Omental fat pad (tissue), 4 donors: Measurements from ENCODE around the gene TKTL1. TPM values are rescaled to one million over a fixed set of nuclear protein-coding genes. Genes with fewer than 3 reads are reported as not detected.

ENCODE experiments used
- ATAC-seq: fragments of 150-250 bp; one replicate; pipeline ENCODE4 v1.9.1; 2016; ENCODE audit warnings: mild to moderate bottlenecking, moderate library complexity; ENCODE audit not compliant: low FRiP score
- DNase-seq: peaks from one replicate; pipeline ENCODE4 v3.0.0-alpha.2; 2019; ENCODE audit warnings: low spot score
- CTCF ChIP-seq, 3 donors: fragments of 450-650 bp; IDR thresholded peaks; one replicate each; pipeline ENCODE4 v1.5.1; 2016 to 2017; ENCODE audit warnings: antibody characterized with exemption in 3 of 3, mild to moderate bottlenecking in 3 of 3, moderate library complexity in 2 of 3
- total RNA-seq, 4 donors: library from RNA; depleted of rRNA; stranded (reverse); fragments of >200 nt; gene quantifications; one replicate each; pipeline ENCODE4 v1.1.0, GENCODE V29; 2016

TKTL1 gene
- total RNA-seq, 4 donors from 2014 or later: 0.38 to 0.48 TPM; not detected in 2

- TF ChIP-seq CTCF (IDR thresholded peaks at IDR 0.05): no peak
- no peak for ATAC-seq
- no peak for DNase-seq
Measured at GRCh38 chrX:154362085-154362742, 66.6 kb downstream of the TKTL1 start.

GRCh38 chrX:154363706-154364439, 68.3 kb downstream of the TKTL1 start:
- ATAC-seq: no peak
- no peak for TF ChIP-seq CTCF (IDR thresholded peaks at IDR 0.05)
- DNase-seq: no peak

- no peak for ATAC-seq
- no peak for TF ChIP-seq CTCF (IDR thresholded peaks at IDR 0.05)
- DNase-seq: no peak
Measured at GRCh38 chrX:154365052-154365600, 69.5 kb downstream of the TKTL1 start.

- no peak for TF ChIP-seq CTCF (IDR thresholded peaks at IDR 0.05)
- no peak for ATAC-seq
- DNase-seq: no peak
Measured at GRCh38 chrX:154365997-154366665, 70.5 kb downstream of the TKTL1 start.

- DNase-seq (no peak), ATAC-seq (no peak)
- no peak for TF ChIP-seq CTCF (IDR thresholded peaks at IDR 0.05)
Measured at GRCh38 chrX:154366666-154367055, 71.1 kb downstream of the TKTL1 start.

GRCh38 chrX:154367474-154368308, 72.1 kb downstream of the TKTL1 start:
- DNase-seq (no peak), ATAC-seq (no peak)
- no peak for TF ChIP-seq CTCF (IDR thresholded peaks at IDR 0.05)
